GM12892 (cell line): ENCODE results near the gene CLASP1.

Experiments
- POLR2A ChIP-seq: IDR thresholded peaks from 2 replicates; pipeline ENCODE4 v1.6.1; 2011; ENCODE audit warnings: low read depth, low read length, control low read depth
- POLR2AphosphoS5 ChIP-seq: IDR thresholded peaks from 2 replicates; pipeline ENCODE4 v1.6.1; 2011; ENCODE audit warnings: low read depth, low read length, control low read depth

- TF ChIP-seq POLR2A (no peak), POLR2AphosphoS5 (no peak)
Measured at GRCh38 chr2:121603185-121603584, 46.1 kb downstream of the CLASP1 start.
